Measurements from ENCODE around the gene GBP1.
"Not testable (repeated sequence)": the region's sequence is repeated elsewhere in the genome, so short reads cannot be mapped to it uniquely, and the experiment has no call there.

Gene GBP1

DNA sequence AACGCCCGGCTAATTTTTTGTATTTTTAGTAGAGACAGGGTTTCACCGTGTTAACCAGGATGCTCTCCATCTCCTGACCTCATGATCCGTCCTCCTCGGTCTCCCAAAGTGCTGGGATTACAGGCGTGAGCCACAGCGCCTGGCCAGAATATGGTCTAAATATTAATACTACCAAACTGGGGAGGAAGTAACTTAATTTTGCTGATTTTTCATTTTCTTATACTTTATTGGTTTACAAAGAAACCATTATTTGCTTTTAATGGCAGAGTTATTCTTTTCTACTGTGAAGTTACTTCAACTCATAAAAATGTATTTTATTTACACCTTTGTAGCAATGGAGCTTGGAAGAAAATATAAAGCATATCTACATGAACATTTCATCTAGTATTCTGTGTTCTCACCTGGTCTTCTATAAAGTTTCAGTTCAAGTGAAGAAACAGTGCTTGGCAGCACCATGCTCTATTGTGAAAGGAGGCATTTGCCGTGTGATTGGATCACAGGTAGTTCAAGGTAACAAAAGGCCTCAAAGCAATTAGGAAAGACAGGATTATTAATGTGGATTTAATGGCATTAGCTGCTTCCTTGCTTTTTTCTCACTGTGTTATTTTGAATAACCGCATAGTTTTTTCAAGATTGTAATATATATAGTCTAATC lies 13.6 kb downstream of the GBP1 start:
- no peak for DNase-seq

DNA sequence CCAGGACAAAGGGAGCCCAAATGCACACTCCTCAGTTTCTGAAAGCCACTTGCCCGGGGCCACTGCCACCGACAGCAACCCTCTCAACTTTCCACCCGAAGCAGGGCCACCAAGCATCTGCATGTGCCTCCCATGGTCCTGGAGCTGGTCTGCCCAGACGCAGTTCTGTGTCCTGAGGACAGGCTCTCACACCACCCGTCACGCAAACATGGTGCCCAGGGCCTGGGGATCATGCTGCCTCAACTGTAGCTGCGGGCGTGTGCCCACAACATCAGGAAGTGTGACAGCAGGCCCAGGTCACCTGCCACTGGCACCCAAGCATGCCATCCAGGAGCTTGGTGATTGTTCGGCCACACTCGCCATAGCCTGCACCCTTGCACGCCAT lies 14.4 kb downstream of the GBP1 start:
- DNase-seq = no peak

DNA sequence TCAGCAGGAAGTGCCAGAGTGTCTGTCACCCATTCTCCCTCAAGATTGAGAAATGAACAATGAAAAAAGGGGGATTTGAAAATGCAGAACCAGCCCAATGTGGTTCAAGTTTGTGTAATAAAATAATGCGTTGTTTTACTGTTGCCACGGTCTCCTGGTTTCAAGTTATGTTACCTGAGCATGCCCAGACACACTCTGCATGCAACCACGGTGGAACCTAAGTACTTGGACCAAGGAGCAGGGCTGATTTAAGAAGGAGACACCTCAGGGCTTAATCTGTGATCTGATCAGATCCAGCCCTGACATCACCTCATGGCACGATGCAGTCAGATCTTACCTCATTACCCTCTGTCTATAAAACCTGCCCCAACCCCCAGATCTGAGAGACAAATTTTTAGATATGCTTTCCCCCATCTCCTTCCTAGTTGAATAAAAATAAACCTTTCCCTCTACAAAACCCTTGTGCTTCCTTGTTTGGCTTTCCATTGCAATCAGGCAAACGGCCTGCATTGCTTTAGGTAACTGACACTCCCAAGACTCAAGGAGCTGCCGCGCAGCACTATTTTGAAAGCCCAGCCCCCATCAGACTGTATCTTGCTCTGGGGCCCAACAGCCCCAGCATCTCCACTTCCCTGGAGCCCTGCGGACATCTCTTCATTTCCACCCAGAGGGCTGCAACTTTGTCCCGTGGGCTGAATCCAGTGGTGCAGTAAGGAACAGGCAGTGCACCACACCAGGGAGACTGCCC lies 14.9 kb downstream of the GBP1 start:
- DNase-seq = not testable (repeated sequence)

DNA sequence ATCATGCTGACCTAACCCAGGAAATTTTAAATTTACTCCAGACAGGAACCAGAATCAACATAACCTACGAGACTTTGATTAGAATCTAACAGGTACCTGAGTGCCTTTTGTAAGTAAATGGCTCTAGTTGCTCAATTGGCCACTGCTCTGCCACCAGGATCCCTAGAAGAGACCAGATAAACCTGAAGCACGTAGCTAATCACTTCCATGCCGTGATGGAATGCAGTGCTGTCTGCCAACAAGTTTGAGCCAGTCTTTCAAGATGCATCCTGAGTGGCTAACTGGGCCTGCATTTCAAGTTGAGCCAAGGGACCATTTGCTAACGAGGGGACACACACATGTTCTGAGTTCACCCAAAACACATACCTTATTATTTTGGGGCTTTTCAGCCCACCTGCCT lies 15.8 kb downstream of the GBP1 start:
- DNase-seq = not testable (repeated sequence)

DNA sequence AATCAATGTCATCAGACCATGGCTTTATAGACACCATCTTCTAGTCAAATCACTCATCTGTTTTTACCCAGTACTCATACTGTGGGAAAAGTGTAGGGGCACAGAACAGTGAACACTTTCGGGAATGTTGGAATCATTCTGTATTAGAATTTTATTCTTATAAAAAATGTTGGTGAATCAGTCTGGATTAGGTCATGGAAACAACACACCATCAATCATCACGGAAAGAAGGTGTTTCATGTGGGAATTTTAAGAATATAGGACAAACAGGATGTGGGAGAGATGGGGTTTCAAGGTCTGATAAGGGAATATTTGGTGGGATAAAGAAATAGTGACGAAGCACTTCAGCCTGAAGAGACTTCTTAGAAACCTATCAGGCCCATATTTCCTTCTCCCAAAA lies 17.3 kb downstream of the GBP1 start:
- no peak for DNase-seq

DNA sequence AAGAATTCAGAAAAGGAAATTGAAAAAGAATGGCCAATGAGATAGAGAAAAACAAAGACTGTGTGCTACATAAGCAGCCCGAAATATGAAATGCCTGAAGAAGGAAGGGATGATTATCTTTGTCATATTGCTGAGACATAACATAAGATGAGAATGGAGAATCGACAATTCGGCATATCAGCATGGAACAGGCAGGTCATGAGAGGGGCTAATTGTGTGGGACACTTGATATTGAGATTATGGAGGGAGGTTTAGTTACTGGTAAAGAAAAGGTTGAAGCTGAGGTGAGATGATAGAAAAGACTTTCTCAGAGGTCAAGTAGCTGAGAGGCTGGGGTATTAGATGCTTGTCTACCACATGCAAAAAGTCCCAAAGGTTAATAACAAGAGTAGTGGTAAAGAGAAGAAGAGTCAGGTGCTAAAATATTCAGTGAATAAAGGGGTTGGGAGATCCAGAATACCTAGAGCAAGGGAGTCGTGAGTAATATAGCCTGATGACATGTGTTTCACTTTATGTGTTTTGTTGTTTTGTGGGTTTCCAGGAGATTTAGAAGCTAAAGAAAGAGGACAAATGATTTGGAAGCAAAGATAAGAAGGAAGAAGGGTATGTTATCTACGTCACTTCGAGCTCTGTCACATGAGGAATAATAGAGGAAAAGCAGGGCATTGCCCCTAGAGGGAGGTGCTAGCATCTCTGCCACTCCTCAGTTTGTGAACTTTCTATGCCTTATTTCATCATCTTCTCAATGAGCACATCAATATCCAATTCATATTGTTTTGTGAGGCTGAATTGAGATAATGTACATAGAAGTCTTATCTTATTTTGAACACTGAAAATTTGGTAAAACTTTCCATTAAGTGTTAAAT lies 18.5 kb downstream of the GBP1 start:
- DNase-seq = not testable (repeated sequence)

DNA sequence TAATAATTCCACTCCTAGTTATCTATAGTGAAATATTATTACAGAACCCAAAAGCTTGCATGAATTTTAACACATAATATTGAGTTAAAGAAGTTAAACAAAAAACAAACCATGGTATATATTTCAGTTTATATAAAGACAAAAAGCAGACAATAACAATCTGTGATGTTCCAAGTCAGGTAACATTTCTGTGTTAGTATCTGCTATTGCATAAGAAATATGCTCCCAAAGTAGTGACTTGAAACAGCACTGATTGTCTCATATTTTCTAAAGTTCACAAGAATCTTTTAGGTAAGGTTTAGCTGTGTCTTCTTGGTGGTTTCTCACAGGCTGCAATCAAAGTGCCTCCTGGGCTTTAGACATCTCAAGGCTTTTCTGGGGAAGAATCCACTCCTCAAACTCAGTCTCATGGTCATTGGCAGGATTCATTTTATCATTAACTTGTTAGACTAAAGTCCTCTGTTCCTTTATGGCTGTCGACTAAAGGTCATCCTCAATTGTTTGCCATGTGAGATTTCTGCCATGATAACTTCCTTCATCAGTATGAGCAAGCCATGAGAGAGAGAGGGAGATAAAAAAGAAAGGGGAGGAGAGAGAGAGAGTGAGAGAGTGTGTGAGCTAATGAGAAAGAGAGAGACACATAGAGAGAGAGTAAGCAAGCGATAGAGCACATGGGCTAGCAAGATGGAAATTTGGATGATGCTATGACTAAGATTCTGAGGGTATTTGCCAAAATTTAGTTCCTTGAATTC lies 19.9 kb downstream of the GBP1 start:
- DNase-seq = no peak

DNA sequence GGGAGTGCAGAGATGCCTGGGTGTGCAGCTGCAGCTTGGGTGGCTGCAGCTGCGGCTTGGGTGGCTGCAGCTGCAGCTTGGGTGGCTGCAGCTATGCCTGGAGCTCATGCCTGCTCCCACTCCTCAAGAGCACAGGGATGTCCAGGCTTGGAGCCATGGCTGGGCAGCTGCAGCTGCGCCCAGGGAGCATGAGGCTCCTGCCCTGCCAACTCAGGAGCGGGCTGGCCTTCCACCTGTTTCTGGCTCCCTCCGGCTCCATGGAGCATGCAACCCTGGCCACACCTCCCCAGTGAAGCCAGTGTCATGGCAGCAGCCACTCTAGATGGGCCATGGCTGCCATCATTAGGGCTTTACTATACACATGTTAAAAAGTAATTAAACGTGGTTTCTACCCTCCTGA lies 21.1 kb downstream of the GBP1 start:
- no peak for DNase-seq

DNA sequence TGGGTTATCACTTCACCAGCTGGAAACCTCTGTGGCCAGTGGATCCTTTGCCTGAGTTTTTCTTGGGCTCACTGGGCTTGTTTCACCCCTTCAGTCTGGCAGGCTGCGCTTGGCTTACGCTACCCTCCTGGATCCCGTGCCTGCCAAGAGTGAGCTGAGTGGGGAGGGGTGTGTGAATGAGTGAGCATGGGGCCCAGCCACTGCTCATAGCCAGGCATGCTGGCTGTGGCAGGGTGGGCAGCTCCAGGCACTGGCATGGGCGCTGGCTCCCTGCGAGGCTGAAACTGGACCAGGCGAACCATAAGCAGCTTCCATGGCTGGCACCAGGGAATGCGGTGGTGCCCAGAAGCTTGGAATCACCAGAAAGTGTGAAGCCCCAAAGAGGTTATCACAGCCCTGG lies 22.5 kb downstream of the GBP1 start:
- no peak for DNase-seq

DNA sequence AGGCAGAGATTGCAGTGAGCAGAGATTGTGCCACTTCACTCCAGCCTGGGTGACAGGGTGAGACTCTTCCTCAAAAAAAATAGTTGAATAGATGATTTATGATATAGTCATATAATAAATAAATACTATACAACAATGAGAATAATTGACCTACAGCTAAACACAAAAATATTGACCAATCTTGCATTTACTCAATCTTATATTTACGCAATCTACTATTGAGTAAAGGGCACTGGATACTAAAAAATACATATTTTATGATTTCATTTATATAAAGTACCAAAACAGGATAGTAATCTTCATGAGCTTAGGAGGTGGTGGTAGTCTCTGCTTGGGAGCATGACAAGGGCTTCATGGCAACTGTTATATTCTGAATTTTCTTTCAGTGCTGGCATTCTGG lies 23.3 kb downstream of the GBP1 start:
- DNase-seq = no peak

DNA sequence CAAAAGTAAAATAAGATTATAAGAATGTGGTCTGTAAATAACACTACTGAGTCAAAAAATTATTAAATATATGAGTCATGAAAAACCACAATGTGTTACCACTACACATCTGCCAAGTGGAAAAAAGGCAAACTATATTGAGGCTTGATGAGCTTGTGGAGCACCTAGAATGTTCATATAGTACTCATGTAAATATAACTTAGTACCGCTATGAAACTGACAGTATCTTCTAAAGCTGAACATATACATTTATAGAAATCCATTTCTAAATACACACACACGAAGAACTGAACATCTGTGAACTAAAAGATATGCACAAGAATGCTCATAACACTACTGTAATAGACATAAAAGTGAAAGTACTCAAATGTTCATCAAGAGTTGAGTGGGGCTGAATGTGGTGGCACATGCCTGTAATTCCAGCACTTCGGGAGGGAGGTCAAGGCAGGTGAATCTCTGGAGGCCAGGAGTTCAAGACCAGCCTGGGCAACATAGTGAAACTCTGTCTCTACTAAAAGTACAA lies 23.8 kb downstream of the GBP1 start:
- no peak for DNase-seq

DNA sequence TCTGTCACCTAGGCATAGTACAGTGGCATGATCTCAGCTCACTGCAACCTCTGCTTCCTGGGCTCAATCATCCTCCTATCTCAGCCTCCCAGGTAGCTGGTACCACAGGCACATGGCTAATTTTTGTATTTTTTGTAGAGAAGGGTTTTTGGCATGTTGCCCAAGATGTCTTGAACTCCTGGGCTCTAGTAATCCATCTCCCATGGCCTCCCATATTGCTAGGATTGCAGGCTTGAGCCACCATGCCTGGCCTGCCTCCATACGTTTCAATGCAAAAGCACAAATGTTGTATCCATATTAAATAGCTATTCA lies 24.7 kb downstream of the GBP1 start:
- DNase-seq = no peak

DNA sequence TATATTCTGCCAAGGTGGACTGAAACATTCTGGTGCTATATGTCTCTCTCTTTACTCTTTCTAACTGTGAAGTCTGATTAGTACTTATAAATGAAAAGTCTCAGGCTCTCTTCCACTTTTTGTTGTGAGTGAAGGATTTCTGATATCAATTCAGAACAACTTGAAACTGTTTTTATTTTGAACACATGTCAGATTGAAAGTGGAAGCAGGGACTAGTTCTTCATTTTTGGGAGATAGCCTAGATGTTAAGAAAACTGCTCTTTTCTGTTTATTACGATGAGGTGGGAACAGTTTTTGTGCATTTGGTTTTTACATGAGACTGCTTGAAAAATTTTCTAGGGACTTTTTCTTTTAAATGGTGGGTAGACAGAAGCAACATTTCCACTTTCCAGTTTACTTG lies 27.8 kb downstream of the GBP1 start:
- DNase-seq = no peak

DNA sequence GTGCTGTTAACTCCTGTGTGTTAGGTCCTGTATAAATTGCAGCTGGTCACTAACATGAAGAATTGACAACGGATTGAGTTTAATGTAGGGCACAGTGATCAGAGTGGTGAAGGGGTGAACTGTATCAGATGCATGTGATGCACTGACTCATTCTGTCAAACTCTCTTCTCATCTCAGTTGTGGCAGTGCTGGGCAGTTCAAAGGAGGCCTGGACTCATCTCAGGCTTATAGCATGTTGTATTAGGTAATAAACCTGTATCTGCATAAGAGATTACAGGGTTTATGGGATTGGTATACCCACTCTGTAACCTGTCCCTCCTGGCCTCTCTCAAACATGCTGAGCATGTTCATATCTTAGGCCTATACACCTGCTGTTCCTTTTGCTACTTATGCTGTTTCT lies 29.9 kb downstream of the GBP1 start:
- no peak for DNase-seq

DNA sequence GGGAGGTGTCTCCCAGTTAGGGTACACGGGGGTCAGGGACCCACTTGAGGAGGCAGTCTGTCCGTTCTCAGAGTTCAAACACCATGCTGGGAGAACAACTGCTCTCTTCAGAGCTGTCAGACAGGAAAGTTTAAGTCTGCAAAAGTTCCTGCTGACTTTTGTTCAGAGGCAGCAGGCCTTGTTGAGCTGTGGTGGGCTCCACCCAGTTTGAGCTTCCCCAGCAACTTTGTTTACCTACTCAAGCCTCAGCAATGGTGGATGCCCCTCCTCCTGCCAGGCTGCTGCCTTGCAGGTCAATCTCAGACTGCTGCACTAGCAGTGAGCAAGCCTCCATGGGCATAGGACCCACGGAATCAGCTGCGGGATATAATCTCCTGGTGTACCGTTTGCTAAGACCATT lies 31.0 kb downstream of the GBP1 start:
- DNase-seq = not testable (repeated sequence)

DNA sequence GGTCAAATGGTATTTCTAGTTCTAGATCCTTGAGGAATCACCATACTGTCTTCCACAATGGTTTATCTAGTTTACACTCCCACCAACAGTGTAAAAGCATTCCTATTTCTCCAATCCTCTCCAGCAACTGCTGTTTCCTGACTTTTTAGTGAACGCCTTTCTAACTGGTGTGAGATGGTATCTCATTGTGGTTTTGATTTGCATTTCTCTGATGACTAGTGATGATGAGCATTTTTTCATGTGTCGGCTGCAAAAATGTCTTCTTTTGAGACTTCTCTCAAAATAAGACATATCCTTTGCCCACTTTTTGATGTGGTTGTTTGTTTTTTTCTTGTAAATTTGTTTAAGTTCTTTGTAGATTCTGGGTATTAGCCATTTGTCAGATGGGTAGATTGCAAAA lies 36.0 kb downstream of the GBP1 start:
- DNase-seq = not testable (repeated sequence)

DNA sequence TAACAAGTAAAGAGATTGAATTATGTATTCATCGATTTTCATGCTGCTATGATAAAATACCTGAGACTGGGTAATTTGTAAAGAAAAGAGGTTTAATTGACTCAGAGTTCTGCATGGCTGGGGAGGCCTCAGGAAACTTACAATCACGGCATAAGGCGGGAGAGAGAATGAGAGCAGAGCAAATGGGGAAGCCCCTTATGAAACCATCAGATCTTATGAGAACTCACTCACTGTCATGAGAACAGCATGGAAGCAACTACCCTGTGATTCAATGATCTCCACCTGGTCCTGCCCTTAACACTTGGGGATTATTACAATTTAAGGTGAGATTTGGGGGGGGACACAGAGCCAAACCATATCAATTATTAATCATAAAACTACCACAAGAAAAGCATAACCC lies 39.1 kb downstream of the GBP1 start:
- DNase-seq = no peak

DNA sequence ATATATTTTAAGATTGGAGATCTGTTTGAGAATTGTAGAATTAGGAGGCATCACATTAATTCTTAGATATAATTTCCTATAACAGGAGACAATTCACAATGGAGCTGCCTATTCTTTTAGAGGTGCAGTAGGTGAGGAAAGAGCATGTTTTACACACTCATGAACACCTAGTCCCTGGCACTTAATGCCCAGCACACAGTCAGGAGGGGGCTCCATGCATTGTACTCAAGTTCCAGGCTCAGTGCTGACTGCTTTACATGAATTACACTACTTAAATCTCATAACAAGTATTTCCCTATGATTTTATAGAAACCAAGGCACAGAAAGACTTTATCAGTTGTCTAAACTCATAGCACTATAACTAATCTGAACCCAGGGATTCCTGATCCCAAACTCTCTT lies 42.0 kb downstream of the GBP1 start:
- DNase-seq = no peak

DNA sequence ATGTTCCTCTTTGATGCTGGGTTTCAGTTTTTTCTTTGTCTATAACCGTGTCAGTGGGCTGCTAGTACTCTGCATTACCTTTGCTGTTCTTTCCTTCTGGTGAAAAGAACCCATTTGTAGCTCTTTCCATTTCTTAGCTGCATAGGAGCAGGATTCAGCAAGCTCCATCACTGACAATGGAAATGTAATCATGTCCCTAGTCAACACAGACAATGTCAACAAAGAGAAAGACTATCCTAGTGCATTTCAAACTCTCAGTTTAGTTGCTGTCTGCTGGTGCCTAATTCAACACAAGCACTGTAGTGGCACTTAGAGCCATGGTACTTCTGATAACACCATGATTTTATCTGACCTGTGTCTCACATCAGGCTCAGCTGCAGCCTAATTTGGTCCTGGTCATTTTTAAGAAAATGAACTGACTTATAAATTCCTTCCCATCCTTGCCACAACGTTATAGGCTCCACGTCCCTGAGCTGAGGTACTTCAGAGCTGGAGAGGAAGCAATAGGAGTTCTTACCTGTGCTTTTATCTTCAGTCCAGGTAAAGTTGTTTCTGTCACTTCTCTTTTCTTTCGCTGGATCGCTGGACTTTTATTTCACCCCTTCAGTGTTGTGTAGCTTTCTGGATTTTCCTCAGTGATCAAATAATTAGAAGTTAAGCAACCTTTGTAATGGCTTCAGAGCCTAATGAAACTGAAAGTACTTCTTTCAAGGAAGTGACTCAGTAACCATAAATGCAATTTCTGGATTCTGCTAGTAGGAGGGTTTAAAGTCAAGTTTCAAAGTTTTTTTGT lies 42.6 kb downstream of the GBP1 start, which contains the start of gene GBP3:
Gene GBP3 (minus strand): TSS at position 700 of the 793 bp plus-strand sequence. CDS start 2,145 bp downstream, outside the sequence.
- no peak for DNase-seq

DNA sequence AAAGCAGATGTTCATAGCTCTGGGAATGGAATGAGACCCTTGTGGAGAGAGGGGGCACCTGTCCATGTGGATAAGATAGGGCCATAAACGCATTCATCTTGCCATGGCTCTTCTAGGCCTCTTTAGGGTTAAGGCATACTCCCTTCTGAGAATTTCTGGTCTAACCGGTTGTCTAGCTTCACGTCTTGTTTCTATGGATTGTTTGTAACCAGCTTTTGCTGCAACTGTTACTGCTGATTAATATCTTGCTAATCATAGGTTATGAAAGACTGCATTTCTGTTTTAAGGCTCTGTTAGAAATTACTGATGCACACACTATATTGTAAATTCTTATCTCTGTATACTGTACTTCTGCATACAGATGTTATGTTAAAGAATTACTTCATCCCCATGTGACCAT lies 46.7 kb downstream of the GBP1 start:
- not testable (repeated sequence) for DNase-seq

DNA sequence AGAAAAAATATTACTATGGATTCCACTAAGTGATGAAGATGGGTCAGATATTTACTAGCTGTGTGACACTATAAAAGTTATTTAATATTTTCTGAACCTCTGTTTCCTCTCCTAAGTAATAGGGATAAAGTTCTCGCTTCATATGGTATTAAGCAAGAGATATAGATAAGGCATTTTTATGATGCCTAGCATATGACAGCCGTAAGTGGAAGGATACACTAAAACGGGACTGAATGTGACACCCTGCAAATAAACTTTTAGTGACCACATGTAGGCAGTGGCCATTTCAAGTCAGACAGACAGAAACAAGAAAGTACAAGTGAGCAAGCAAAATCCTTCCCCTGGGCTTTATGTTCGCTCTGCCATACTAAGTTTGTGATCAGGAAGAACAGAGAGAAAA lies 56.5 kb downstream of the GBP1 start:
- no peak for DNase-seq

Data from NCI-H1694 (cell line).